KMS-11 (cell line): ENCODE results near the gene GNG7.

ENCODE experiments used
- H2AFZ ChIP-seq: fragments of 200-600 bp; sonication (generic); 2 replicates; pipeline ENCODE4 v1.6.1; 2016; ENCODE audit warnings: antibody characterized with exemption, mixed run types, low read depth
- H3K27ac ChIP-seq: fragments of 200-600 bp; sonication (generic); 2 replicates; pipeline ENCODE4 v1.6.1; 2016; ENCODE audit warnings: mild to moderate bottlenecking, mixed run types
- H3K27me3 ChIP-seq: fragments of 200-600 bp; sonication (generic); 2 replicates; pipeline ENCODE4 v1.6.1; 2017; ENCODE audit warnings: mild to moderate bottlenecking, low read depth, mixed run types, moderate library complexity; ENCODE audit not compliant: insufficient read depth
- H3K36me3 ChIP-seq: fragments of 200-600 bp; sonication (generic); 2 replicates; pipeline ENCODE4 v1.6.1; 2017; ENCODE audit warnings: mild to moderate bottlenecking, mixed run types; ENCODE audit not compliant: insufficient read depth
- H3K4me1 ChIP-seq: fragments of 200-600 bp; sonication (generic); 2 replicates; pipeline ENCODE4 v1.6.1; 2016; ENCODE audit warnings: mild to moderate bottlenecking, low read depth, mixed run types; ENCODE audit not compliant: poor library complexity, severe bottlenecking
- H3K4me2 ChIP-seq: fragments of 200-600 bp; sonication (generic); 2 replicates; pipeline ENCODE4 v1.7.0; 2016; ENCODE audit warnings: mild to moderate bottlenecking, mixed run types
- H3K4me3 ChIP-seq: fragments of 200-600 bp; sonication (generic); IDR thresholded peaks from 2 replicates; pipeline ENCODE4 v1.6.1; 2017; ENCODE audit warnings: low read depth, low read length, mixed read lengths; ENCODE audit not compliant: insufficient read depth
- H3K79me2 ChIP-seq: fragments of 200-600 bp; sonication (generic); 2 replicates; pipeline ENCODE4 v1.6.1; 2016; ENCODE audit warnings: low read depth, mixed run types; ENCODE audit not compliant: insufficient read depth
- H3K9ac ChIP-seq: fragments of 200-600 bp; sonication (generic); 2 replicates; pipeline ENCODE4 v1.6.1; 2016; ENCODE audit warnings: mild to moderate bottlenecking, mixed run types
- H4K20me1 ChIP-seq: fragments of 200-600 bp; sonication (generic); 2 replicates; pipeline ENCODE4 v1.6.1; 2016; ENCODE audit warnings: mild to moderate bottlenecking, mixed run types; ENCODE audit not compliant: insufficient read depth
- CTCF ChIP-seq: fragments of 200-600 bp; sonication (generic); conservative IDR thresholded peaks from 2 replicates; pipeline ENCODE4 v1.6.1; 2017; ENCODE audit warnings: low read depth, mild to moderate bottlenecking, antibody characterized with exemption, low read length, moderate library complexity, mixed read lengths

GNG7 gene

GRCh38 chr19:2724148-2724557 is 21.7 kb upstream of the GNG7 start:
- no peak overlapping the region for H3K27ac ChIP-seq
- H3K4me1 ChIP-seq: no peaks in the 10 kb centered on the region
- H3K4me2 ChIP-seq: no peak overlapping the region
- no peak overlapping the region for H2AFZ ChIP-seq
- H3K27me3 ChIP-seq: peaks cover 25% of the 10 kb centered on the region
- H3K36me3 ChIP-seq: no peaks in the 10 kb centered on the region
- no peaks in the 10 kb centered on the region for H3K79me2 ChIP-seq
- no peak overlapping the region for H3K4me3 ChIP-seq
- no peak for TF ChIP-seq CTCF
- H4K20me1 ChIP-seq: no peaks in the 10 kb centered on the region
- H3K9ac ChIP-seq: no peak overlapping the region

GRCh38 chr19:2723747-2724146 is 21.3 kb upstream of the GNG7 start:
- no peak overlapping the region for H3K4me2 ChIP-seq
- H3K27me3 ChIP-seq: peaks cover 27% of the 10 kb centered on the region
- no peaks in the 10 kb centered on the region for H3K36me3 ChIP-seq
- H2AFZ ChIP-seq: no peak overlapping the region
- H4K20me1 ChIP-seq: no peaks in the 10 kb centered on the region
- H3K27ac ChIP-seq: no peak overlapping the region
- H3K79me2 ChIP-seq: no peaks in the 10 kb centered on the region
- H3K9ac ChIP-seq: no peak overlapping the region
- no peak for TF ChIP-seq CTCF
- H3K4me3 ChIP-seq: no peak overlapping the region
- no peaks in the 10 kb centered on the region for H3K4me1 ChIP-seq

- Histone ChIP-seq H3K79me2 (no peaks in the 10 kb centered on the region), H2AFZ (no peak overlapping the region), H3K9ac (no peak overlapping the region), H4K20me1 (no peaks in the 10 kb centered on the region), H3K27ac (no peak overlapping the region), H3K36me3 (no peaks in the 10 kb centered on the region), H3K4me1 (no peaks in the 10 kb centered on the region), H3K4me2 (no peak overlapping the region), H3K27me3 (peaks cover 28% of the 10 kb centered on the region), H3K4me3 (no peak overlapping the region)
- no peak for TF ChIP-seq CTCF
Measured at GRCh38 chr19:2723345-2723715, 20.8 kb upstream of the GNG7 start.

GRCh38 chr19:2722541-2723344 is 20.2 kb upstream of the GNG7 start:
- TF ChIP-seq CTCF: no peak
- no peaks in the 10 kb centered on the region for H4K20me1 ChIP-seq
- no peak overlapping the region for H3K4me3 ChIP-seq
- H3K27ac ChIP-seq: no peak overlapping the region
- H3K4me2 ChIP-seq: no peak overlapping the region
- no peaks in the 10 kb centered on the region for H3K36me3 ChIP-seq
- no peak overlapping the region for H2AFZ ChIP-seq
- peaks cover 28% of the 10 kb centered on the region for H3K27me3 ChIP-seq
- no peaks in the 10 kb centered on the region for H3K4me1 ChIP-seq
- no peaks in the 10 kb centered on the region for H3K79me2 ChIP-seq
- H3K9ac ChIP-seq: no peak overlapping the region
